HTERT RPE-1 (cell line): ENCODE measurements around the gene CYP2C19.
"Not testable (repeated sequence)": the region's sequence is repeated elsewhere in the genome, so short reads cannot be mapped to it uniquely, and the experiment has no call there.

Experiments used
- in situ Hi-C: fragments of 300-500 bp; cut with MboI; formaldehyde crosslinking; loops from 4 replicates; pipeline ENCODE4 v1.14.3; 2020; ENCODE audit warnings: low sequenced_read_pairs

CYP2C19 gene

GRCh38 chr10:94878649-94879048, 116.2 kb downstream of the CYP2C19 start:
- in situ Hi-C loops: no loop called here

DNA sequence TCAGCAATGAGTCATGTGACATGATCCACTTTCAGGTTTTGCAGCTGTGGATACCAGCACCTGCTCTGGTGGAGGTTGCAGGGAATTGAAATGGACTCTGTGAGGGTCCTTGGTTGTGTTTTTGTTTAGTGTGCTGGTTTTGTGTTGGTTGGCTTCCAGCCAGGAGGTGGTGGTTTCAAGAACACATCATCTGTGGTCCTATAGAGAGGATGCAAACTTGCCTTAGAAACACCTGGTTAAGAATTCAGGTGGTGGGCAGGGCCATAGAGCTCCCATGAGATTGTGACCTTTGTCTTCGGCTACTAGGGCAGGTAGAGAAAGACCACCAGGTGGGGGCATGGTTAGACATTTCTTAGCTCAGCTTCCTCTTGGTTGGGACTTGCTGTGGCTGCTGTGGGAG, 116.7 kb downstream of the CYP2C19 start:
- in situ Hi-C loops: no loop called here

GRCh38 chr10:94889123-94889522, 126.6 kb downstream of the CYP2C19 start:
- in situ Hi-C loops: no loop called here

DNA sequence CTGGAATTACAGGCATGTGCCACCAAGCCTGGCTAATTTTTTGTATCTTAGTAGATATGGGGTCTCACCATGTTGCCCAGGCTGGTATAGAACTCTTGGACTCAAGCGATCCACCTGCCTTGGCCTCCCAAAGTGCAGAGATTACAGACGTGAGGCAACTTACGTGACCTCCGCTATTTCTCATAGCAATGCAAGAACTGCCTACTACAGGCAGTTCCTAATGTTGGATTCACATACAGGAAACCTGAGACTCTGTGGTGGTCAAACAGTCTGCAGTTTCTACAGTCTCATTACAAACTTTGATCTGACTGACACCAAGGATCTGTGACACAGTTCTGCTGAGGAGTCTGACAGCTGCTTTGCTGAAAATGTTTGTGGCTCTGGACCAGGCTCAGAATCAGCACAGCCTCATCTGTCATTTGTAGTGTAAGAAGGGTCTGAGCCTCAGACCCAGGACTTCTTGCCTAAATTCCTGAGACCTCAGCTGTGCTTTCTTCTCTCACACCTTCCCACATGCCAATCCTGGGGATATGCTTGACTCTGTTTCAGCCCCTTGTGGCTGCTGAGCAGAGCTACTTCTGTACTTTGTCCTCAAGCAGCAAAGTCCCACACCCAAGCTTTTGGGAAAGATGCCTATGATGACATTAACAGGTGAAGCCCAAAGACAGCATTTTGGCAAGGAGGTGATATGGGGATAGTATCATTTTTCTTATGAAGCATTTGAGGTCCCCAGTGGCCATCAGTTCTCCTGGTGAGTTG, 128.0 kb downstream of the CYP2C19 start:
- in situ Hi-C loops: no loop called here

DNA sequence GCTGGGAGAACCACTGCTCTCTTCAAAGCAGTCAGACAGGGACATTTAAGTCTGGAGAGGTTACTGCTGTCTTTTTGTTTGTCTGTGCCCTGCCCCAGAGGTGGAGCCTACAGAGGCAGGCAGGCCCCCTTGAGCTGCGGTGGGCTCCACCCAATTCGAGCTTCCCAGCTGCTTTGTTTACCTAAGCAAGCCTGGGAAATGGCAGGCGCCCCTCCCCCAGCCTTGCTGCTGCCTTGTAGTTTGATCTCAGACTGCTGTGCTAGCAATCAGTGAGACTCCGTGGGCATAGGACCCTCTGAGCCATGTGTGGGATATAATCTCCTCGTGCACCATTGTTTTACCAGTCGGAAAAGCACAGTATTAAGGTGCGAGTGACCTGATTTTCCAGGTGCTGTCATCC, 135.9 kb downstream of the CYP2C19 start:
- in situ Hi-C loops: not testable (repeated sequence)

DNA sequence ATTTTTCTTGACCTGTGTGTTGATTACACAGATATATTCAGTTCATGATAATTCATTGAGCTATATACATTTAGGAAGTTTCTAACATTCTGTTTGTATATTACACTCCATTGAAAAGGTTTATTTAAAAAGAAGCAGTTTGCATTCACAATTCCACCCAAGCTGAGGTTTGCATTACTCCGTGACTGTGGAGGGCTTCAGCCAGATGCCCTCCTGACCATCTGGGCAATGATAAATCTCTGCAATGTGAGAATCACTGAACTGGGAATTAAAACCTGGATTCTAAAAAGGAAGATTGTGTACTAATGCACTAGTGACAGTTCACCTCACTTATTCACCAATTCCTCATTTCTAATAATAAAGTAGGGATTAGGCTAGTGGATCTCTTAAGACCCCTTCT, 139.6 kb downstream of the CYP2C19 start:
- in situ Hi-C loops: no loop called here

DNA sequence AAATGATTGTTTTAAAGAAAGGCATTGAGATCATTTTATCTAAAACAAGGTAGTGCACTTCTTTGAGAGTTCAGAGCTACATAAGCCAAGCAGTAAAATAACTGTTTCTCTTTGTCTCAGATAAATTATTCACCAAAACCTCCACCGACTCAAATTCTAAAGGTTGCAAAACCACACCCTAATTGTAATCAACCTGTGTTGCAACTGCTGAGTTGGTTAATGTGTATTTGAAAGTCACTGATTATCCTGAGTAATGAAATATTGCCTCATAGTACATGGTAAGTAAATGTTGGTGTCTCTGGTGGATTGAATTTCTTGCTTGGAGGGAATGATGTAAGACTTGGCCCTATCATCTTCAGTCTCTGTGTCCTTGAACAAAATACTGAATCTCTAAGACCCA, 140.1 kb downstream of the CYP2C19 start:
- in situ Hi-C loops: no loop called here
